PFSK-1 (cell line): ENCODE data around the gene SLIT3.

Source experiments
- FOXP2 ChIP-seq: optimal IDR thresholded peaks from 2 replicates; pipeline ENCODE3; 2011; ENCODE audit warnings: borderline replicate concordance, control low read depth, inconsistent platforms; ENCODE audit not compliant: insufficient read depth; ENCODE audit errors: extremely low read length, extremely low read depth
- POLR2AphosphoS5 ChIP-seq: IDR thresholded peaks from 2 replicates; pipeline ENCODE4 v1.6.1; 2012; ENCODE audit warnings: low read depth, mild to moderate bottlenecking, control low read depth, low read length, moderate library complexity
- REST ChIP-seq, 2 experiments: IDR thresholded peaks; 2 replicates each; pipeline versions ENCODE4 v1.6.1 to v1.8.0; 2011 to 2012; ENCODE audit warnings: low read depth in 2 of 2, low read length in 2 of 2, control low read depth in 1 of 2, inconsistent platforms in 1 of 2, mild to moderate bottlenecking in 1 of 2, moderate library complexity in 1 of 2; ENCODE audit not compliant: insufficient read depth in 1 of 2
- SIN3A ChIP-seq: IDR thresholded peaks from 2 replicates; pipeline ENCODE4 v1.6.1; 2012; ENCODE audit warnings: mild to moderate bottlenecking, low read length, moderate library complexity, borderline replicate concordance; ENCODE audit not compliant: insufficient read depth
- TAF1 ChIP-seq: IDR thresholded peaks from 2 replicates; pipeline ENCODE4 v1.6.1; 2012; ENCODE audit warnings: low read length, control low read depth, borderline replicate concordance; ENCODE audit not compliant: insufficient read depth

Gene SLIT3

GRCh38 chr5:169331292-169331852 is 30.4 kb upstream of the SLIT3 start:
- no peak for TF ChIP-seq POLR2AphosphoS5
- TF ChIP-seq SIN3A: no peak
- TF ChIP-seq TAF1: no peak

- no peak for TF ChIP-seq SIN3A
- TF ChIP-seq FOXP2: no peak
- TF ChIP-seq POLR2AphosphoS5: no peak
- TF ChIP-seq REST (IDR thresholded peaks at IDR 0.05; ENCODE audit: insufficient read depth in 1 of 2, low read depth in 2 of 2, low read length in 2 of 2): no peak
- TF ChIP-seq TAF1: no peak
Observed at GRCh38 chr5:169328401-169328800, 27.5 kb upstream of the SLIT3 start.

GRCh38 chr5:169325273-169325672 is 24.3 kb upstream of the SLIT3 start:
- TF ChIP-seq TAF1 (no peak), FOXP2 (no peak), POLR2AphosphoS5 (no peak), REST (IDR thresholded peaks at IDR 0.05; ENCODE audit: insufficient read depth in 1 of 2, low read depth in 2 of 2, low read length in 2 of 2) (no peak), SIN3A (no peak)

GRCh38 chr5:169318556-169318955 is 17.6 kb upstream of the SLIT3 start:
- no peak for TF ChIP-seq POLR2AphosphoS5
- TF ChIP-seq SIN3A: no peak

GRCh38 chr5:169307646-169308045 is 6.7 kb upstream of the SLIT3 start:
- no peak for TF ChIP-seq SIN3A
- no peak for TF ChIP-seq FOXP2
- TF ChIP-seq TAF1: no peak
- no peak for TF ChIP-seq REST (IDR thresholded peaks at IDR 0.05; ENCODE audit: insufficient read depth in 1 of 2, low read depth in 2 of 2, low read length in 2 of 2)
- TF ChIP-seq POLR2AphosphoS5: no peak

GRCh38 chr5:169305366-169305765 is 4.4 kb upstream of the SLIT3 start:
- no peak for TF ChIP-seq POLR2AphosphoS5
- no peak for TF ChIP-seq FOXP2
- no peak for TF ChIP-seq SIN3A
- TF ChIP-seq TAF1: no peak
- no peak for TF ChIP-seq REST (IDR thresholded peaks at IDR 0.05; ENCODE audit: insufficient read depth in 1 of 2, low read depth in 2 of 2, low read length in 2 of 2)
